ENCODE measurements around the gene ITPRIP.

DNA sequence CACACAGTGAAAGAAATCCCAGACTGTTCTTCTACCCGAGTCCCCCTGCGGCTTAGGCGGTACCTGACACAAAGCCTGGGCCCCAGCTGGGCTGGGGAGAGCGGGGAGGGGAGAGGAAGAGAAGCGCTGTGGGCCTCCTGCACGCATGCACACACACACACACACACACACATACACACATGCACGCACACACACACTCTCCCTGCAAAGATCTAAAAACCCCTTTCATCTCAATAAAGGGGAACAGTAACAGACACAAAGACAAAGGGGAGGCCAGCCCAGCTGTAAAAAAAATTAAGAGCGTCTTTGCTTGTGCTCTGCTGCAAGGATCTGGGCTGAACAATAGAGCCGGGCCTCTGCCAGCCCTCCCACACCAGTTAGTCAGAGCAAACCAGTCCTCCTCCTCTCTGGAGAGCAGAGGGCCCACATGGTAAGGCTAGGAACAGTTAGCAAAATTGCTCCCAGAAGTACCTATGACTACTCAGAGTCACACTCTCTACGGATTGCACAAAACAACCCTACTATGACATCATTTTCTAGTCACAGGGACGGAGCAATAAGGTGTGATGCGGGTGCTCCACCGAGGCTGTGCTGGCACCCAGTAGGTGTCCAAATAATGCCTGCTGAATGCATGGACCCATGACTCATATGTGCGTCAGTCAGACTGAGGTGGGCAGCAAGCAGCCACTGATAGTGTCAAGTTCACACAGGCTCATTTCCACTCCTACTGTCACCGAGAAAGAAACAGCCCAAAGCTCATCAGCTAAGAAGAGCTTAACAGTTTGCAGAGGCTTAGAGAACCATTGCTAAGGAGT, 9.2 kb downstream of the ITPRIP start:
- TF ChIP-seq, protein P1, sequence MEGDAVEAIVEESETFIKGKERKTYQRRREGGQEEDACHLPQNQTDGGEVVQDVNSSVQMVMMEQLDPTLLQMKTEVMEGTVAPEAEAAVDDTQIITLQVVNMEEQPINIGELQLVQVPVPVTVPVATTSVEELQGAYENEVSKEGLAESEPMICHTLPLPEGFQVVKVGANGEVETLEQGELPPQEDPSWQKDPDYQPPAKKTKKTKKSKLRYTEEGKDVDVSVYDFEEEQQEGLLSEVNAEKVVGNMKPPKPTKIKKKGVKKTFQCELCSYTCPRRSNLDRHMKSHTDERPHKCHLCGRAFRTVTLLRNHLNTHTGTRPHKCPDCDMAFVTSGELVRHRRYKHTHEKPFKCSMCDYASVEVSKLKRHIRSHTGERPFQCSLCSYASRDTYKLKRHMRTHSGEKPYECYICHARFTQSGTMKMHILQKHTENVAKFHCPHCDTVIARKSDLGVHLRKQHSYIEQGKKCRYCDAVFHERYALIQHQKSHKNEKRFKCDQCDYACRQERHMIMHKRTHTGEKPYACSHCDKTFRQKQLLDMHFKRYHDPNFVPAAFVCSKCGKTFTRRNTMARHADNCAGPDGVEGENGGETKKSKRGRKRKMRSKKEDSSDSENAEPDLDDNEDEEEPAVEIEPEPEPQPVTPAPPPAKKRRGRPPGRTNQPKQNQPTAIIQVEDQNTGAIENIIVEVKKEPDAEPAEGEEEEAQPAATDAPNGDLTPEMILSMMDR (conservative IDR thresholded peaks at IDR 0.05 in 1 of 2, IDR thresholded peaks at IDR 0.05 in 1 of 2; ENCODE audit: low read depth in 1 of 2, low read length in 2 of 2), result no peak
- TF ChIP-seq EZH2 (IDR thresholded peaks at IDR 0.05; ENCODE audit: low read length, missing control alignments), result no peak

Data from fibroblast of lung (primary cell).